NCI-H226 (cell line): ENCODE measurements around the gene CYB5R3.
"Not testable (repeated sequence)": the region's sequence is repeated elsewhere in the genome, so short reads cannot be mapped to it uniquely, and the experiment has no call there.

Experiments used
- DNase-seq: peaks from one replicate; pipeline ENCODE4 v3.0.0-alpha.2; 2015

Gene CYB5R3

GRCh38 chr22:42596336-42596735, 52.9 kb downstream of the CYB5R3 start:
- no peak for DNase-seq

GRCh38 chr22:42595434-42595833, 53.8 kb downstream of the CYB5R3 start:
- no peak for DNase-seq

GRCh38 chr22:42591987-42592386, 57.2 kb downstream of the CYB5R3 start:
- DNase-seq = no peak

- DNase-seq = no peak
These were observed 61.5 kb downstream of the CYB5R3 start for GRCh38 chr22:42587588-42588175.

- DNase-seq = no peak
These were observed 62.8 kb downstream of the CYB5R3 start for GRCh38 chr22:42586381-42586780.

- no peak for DNase-seq
These were observed 64.1 kb downstream of the CYB5R3 start for GRCh38 chr22:42585096-42585495.

GRCh38 chr22:42584364-42584940, 64.7 kb downstream of the CYB5R3 start:
- no peak for DNase-seq

- no peak for DNase-seq
These were observed 66.2 kb downstream of the CYB5R3 start for GRCh38 chr22:42582987-42583386.

GRCh38 chr22:42581762-42582716, 67.2 kb downstream of the CYB5R3 start:
- DNase-seq = peak; percentile 39

- not testable (repeated sequence) for DNase-seq
These were observed 67.9 kb downstream of the CYB5R3 start for GRCh38 chr22:42581194-42581761.

- DNase-seq = not testable (repeated sequence)
These were observed 69.2 kb downstream of the CYB5R3 start for GRCh38 chr22:42580040-42580439.

- no peak for DNase-seq
These were observed 71.5 kb downstream of the CYB5R3 start for GRCh38 chr22:42577623-42578240.

GRCh38 chr22:42577141-42577540, 72.1 kb downstream of the CYB5R3 start:
- not testable (repeated sequence) for DNase-seq

- not testable (repeated sequence) for DNase-seq
These were observed 73.1 kb downstream of the CYB5R3 start for GRCh38 chr22:42575996-42576574.

GRCh38 chr22:42574468-42574867, 74.7 kb downstream of the CYB5R3 start:
- DNase-seq = not testable (repeated sequence)

GRCh38 chr22:42574046-42574445, 75.1 kb downstream of the CYB5R3 start:
- not testable (repeated sequence) for DNase-seq

- DNase-seq = not testable (repeated sequence)
These were observed 78.1 kb downstream of the CYB5R3 start for GRCh38 chr22:42571068-42571467.

GRCh38 chr22:42570580-42570979, 78.6 kb downstream of the CYB5R3 start:
- not testable (repeated sequence) for DNase-seq

- DNase-seq = not testable (repeated sequence)
These were observed 81.2 kb downstream of the CYB5R3 start for GRCh38 chr22:42567950-42568349.
